Chondrocyte (in vitro differentiated cells): ENCODE data around the gene PRKAR1B. TPM values are rescaled to one million over a fixed set of nuclear protein-coding genes. Genes with fewer than 3 reads are reported as not detected.

Source experiments
- DNase-seq: peaks from one replicate; pipeline ENCODE4 v3.0.0; 2021; ENCODE audit warnings: mixed read lengths, low spot score
- H3K27ac Mint-ChIP-seq: one replicate; pipeline ENCODE4 v1.8.0; 2021; ENCODE audit warnings: mild to moderate bottlenecking, moderate library complexity, mixed read lengths; ENCODE audit not compliant: unreplicated experiment
- H3K27me3 Mint-ChIP-seq: 2 replicates; pipeline ENCODE4 v1.8.0; 2021; ENCODE audit warnings: low read depth, mixed read lengths
- H3K36me3 Mint-ChIP-seq: 2 replicates; pipeline ENCODE4 v1.8.0; 2021; ENCODE audit warnings: low read depth, mixed read lengths
- H3K4me1 Mint-ChIP-seq: 2 replicates; pipeline ENCODE4 v1.8.0; 2021; ENCODE audit warnings: low read depth, mild to moderate bottlenecking, mixed read lengths
- H3K4me3 Mint-ChIP-seq: one replicate; pipeline ENCODE4 v1.8.0; 2021; ENCODE audit warnings: mild to moderate bottlenecking, moderate library complexity, mixed read lengths; ENCODE audit not compliant: unreplicated experiment
- H3K9me3 Mint-ChIP-seq: 2 replicates; pipeline ENCODE4 v1.8.0; 2021; ENCODE audit warnings: low read depth, mixed read lengths
- total RNA-seq: library from RNA; stranded (reverse); gene quantifications from 3 replicates; pipeline ENCODE4 v1.2.1, GENCODE V29; 2021
- TF ChIP-seq, protein P1 (sequence below): fragments of 200-600 bp; sonication (generic); IDR thresholded peaks from 2 replicates; pipeline ENCODE4 v1.5.0; 2021; ENCODE audit warnings: antibody characterized with exemption, mild to moderate bottlenecking, moderate library complexity

PRKAR1B gene
- total RNA-seq, 1 donor from 2014 or later: 7.7 TPM

DNA sequence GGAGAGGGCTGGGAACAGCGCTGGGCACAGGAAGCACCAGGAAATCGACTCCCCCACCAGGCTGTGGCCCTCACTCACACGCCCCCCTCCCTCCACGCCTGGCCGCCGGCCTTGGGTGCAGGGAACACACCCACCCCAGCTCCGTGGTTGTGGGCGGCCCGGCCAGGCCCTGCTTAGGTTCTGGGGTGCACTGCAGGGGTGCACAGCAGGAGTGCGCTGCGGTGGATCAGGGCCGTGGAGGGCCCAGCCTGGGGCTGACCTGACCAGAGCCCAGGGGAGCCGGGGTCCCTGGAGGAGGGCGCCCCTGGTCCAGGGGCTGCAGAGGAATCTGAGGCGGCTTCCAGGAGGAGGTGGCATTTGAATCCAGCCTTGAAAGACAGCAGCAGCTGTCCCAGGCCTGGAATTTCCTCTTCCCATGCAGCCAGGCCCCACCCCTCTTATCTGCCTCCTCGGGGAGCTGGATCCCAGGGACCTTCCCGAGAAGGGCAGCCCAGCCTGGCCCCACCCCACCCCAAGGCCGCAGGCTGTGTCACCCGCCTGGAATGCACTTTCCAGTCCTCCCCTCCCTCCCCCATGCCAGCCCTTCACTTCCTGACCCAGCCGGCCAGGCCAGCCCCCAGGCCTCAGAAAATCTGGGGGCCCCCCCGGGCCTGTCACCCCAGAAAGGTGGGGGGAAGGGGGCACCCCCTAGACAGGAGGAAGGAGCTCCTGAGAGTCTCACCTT is 189.0 kb downstream of the PRKAR1B start:
- DNase-seq: no peak
- TF ChIP-seq, protein P1, sequence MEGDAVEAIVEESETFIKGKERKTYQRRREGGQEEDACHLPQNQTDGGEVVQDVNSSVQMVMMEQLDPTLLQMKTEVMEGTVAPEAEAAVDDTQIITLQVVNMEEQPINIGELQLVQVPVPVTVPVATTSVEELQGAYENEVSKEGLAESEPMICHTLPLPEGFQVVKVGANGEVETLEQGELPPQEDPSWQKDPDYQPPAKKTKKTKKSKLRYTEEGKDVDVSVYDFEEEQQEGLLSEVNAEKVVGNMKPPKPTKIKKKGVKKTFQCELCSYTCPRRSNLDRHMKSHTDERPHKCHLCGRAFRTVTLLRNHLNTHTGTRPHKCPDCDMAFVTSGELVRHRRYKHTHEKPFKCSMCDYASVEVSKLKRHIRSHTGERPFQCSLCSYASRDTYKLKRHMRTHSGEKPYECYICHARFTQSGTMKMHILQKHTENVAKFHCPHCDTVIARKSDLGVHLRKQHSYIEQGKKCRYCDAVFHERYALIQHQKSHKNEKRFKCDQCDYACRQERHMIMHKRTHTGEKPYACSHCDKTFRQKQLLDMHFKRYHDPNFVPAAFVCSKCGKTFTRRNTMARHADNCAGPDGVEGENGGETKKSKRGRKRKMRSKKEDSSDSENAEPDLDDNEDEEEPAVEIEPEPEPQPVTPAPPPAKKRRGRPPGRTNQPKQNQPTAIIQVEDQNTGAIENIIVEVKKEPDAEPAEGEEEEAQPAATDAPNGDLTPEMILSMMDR: no peak
- Mint-ChIP-seq H3K4me3 (no peak overlapping the region), H3K36me3 (no peaks in the 10 kb centered on the region), H3K27me3 (no peaks in the 10 kb centered on the region), H3K9me3 (no peaks in the 10 kb centered on the region), H3K4me1 (peaks cover 40% of the 10 kb centered on the region), H3K27ac (peak overlapping the region; percentile 57)

- H3K4me3 Mint-ChIP-seq: no peak overlapping the region
- H3K27me3 Mint-ChIP-seq: no peaks in the 10 kb centered on the region
- H3K27ac Mint-ChIP-seq: no peak overlapping the region
- no peaks in the 10 kb centered on the region for H3K36me3 Mint-ChIP-seq
- H3K9me3 Mint-ChIP-seq: no peaks in the 10 kb centered on the region
- no peak for DNase-seq
- H3K4me1 Mint-ChIP-seq: peaks cover 23% of the 10 kb centered on the region
- TF ChIP-seq, protein P1: no peak
These were observed 190.8 kb downstream of the PRKAR1B start for GRCh38 chr7:536231-536630.

- TF ChIP-seq, protein P1: no peak
- Mint-ChIP-seq H3K9me3 (no peaks in the 10 kb centered on the region), H3K4me3 (no peak overlapping the region), H3K36me3 (no peaks in the 10 kb centered on the region), H3K27ac (no peak overlapping the region), H3K27me3 (no peaks in the 10 kb centered on the region), H3K4me1 (peaks cover 18% of the 10 kb centered on the region)
- DNase-seq: no peak
These were observed 192.1 kb downstream of the PRKAR1B start for GRCh38 chr7:534959-535358.

- TF ChIP-seq, protein P1: no peak
These were observed 193.0 kb downstream of the PRKAR1B start for GRCh38 chr7:534075-534474.

DNA sequence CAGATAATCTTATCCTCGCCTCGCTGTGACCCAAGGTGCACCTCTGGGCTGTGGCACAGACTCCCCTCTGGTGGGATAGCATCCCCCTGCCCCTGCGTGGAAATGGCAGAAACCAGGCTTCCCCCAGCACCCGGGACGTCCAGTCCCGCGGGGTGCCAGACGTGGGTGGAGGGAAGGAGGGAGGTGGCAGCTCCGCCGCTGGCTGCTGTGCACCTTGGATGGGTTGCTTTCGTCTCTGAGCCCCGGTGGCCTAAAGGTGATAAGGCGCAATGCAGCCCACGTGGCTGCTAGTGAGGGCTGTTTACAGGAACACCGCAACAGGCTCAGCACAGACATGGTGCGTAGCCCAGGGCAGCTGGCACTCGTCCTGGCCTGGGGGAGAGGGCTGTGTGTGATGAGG is 193.8 kb downstream of the PRKAR1B start:
- Mint-ChIP-seq H3K27me3 (no peaks in the 10 kb centered on the region), H3K36me3 (no peaks in the 10 kb centered on the region)

More at GRCh38 chr7:534075-534474, 193.0 kb downstream of the PRKAR1B start:
- no peak for DNase-seq
- Mint-ChIP-seq H3K4me1 (peaks cover 14% of the 10 kb centered on the region), H3K9me3 (no peaks in the 10 kb centered on the region), H3K4me3 (no peak overlapping the region), H3K36me3 (no peaks in the 10 kb centered on the region), H3K27me3 (no peaks in the 10 kb centered on the region), H3K27ac (no peak overlapping the region)

More for the DNA sequence above, 193.8 kb downstream of the PRKAR1B start:
- TF ChIP-seq, protein P1: no peak
- Mint-ChIP-seq H3K9me3 (no peaks in the 10 kb centered on the region), H3K4me3 (no peak overlapping the region), H3K27ac (no peak overlapping the region), H3K4me1 (peaks cover 6% of the 10 kb centered on the region)
- DNase-seq: no peak
